Activated CD8-positive, alpha-beta memory T cell treated with anti-CD3 and anti-CD28 coated beads for 36 hours (primary cell): ENCODE measurements around the gene NTM. TPM values are rescaled to one million over a fixed set of nuclear protein-coding genes. Genes with fewer than 3 reads are reported as not detected.
"Not testable (repeated sequence)": the region's sequence is repeated elsewhere in the genome, so short reads cannot be mapped to it uniquely, and the experiment has no call there.

Experiments
- CTCF ChIA-PET: fragments of 350-600 bp; sonication (Branson Sonifier 250); formaldehyde crosslinking; loops from one replicate; lab custom pipeline; 2021; ENCODE audit warnings: antibody characterized with exemption; lab: Charles Lee
- POLR2A ChIA-PET: fragments of 350-600 bp; sonication (Branson Sonifier 250); formaldehyde crosslinking; loops from one replicate; lab custom pipeline; 2021; ENCODE audit warnings: antibody characterized with exemption; lab: Charles Lee
- total RNA-seq, 2 experiments: library from RNA; stranded (reverse); gene quantifications; one replicate each; pipeline ENCODE4 v1.2.3, GENCODE V29; 2021

NTM gene
- total RNA-seq, 2 experiments from 2014 or later, result not detected

- CTCF ChIA-PET, result no interaction called here
Observed at GRCh38 chr11:131413217-131413616, 42.8 kb downstream of the NTM start.

GRCh38 chr11:131418189-131418588 is 47.8 kb downstream of the NTM start:
- POLR2A ChIA-PET, result no interaction called here
- CTCF ChIA-PET, result no interaction called here

More at GRCh38 chr11:131413217-131413616, 42.8 kb downstream of the NTM start:
- POLR2A ChIA-PET, result no interaction called here

- POLR2A ChIA-PET, result no interaction called here
- CTCF ChIA-PET, result no interaction called here
Observed at GRCh38 chr11:131421066-131421855, 50.8 kb downstream of the NTM start.

- ChIA-PET CTCF (no interaction called here), POLR2A (no interaction called here)
Observed at GRCh38 chr11:131422029-131422428, 51.6 kb downstream of the NTM start.

GRCh38 chr11:131422496-131422895 is 52.1 kb downstream of the NTM start:
- ChIA-PET CTCF (no interaction called here), POLR2A (no interaction called here)

GRCh38 chr11:131423688-131424087 is 53.3 kb downstream of the NTM start:
- CTCF ChIA-PET, result no interaction called here
- POLR2A ChIA-PET, result no interaction called here

GRCh38 chr11:131424257-131424876 is 54.0 kb downstream of the NTM start:
- CTCF ChIA-PET, POLR2A ChIA-PET: not testable (repeated sequence)

- ChIA-PET POLR2A (no interaction called here), CTCF (no interaction called here)
Observed at GRCh38 chr11:131425285-131425684, 54.9 kb downstream of the NTM start.

GRCh38 chr11:131428853-131429252 is 58.4 kb downstream of the NTM start:
- CTCF ChIA-PET, result no interaction called here
- POLR2A ChIA-PET, result no interaction called here

GRCh38 chr11:131430473-131431208 is 60.2 kb downstream of the NTM start:
- ChIA-PET CTCF (no interaction called here), POLR2A (no interaction called here)

GRCh38 chr11:131441051-131441810 is 70.8 kb downstream of the NTM start:
- ChIA-PET CTCF (no interaction called here), POLR2A (no interaction called here)

- ChIA-PET POLR2A (no interaction called here), CTCF (no interaction called here)
Observed at GRCh38 chr11:131446590-131447275, 76.3 kb downstream of the NTM start.

- POLR2A ChIA-PET, result no interaction called here
Observed at GRCh38 chr11:131447277-131447815, 76.9 kb downstream of the NTM start.

GRCh38 chr11:131447898-131448297 is 77.5 kb downstream of the NTM start:
- ChIA-PET CTCF (no interaction called here), POLR2A (no interaction called here)

More at GRCh38 chr11:131447277-131447815, 76.9 kb downstream of the NTM start:
- CTCF ChIA-PET, result no interaction called here

- CTCF ChIA-PET, result no interaction called here
- POLR2A ChIA-PET, result no interaction called here
Observed at GRCh38 chr11:131449036-131450019, 78.9 kb downstream of the NTM start.

GRCh38 chr11:131454490-131454889 is 84.1 kb downstream of the NTM start:
- CTCF ChIA-PET, result no interaction called here

GRCh38 chr11:131454989-131455388 is 84.6 kb downstream of the NTM start:
- ChIA-PET CTCF (no interaction called here), POLR2A (no interaction called here)

More at GRCh38 chr11:131454490-131454889, 84.1 kb downstream of the NTM start:
- POLR2A ChIA-PET, result no interaction called here
